ENCODE results near the gene DPYSL3.

DNA sequence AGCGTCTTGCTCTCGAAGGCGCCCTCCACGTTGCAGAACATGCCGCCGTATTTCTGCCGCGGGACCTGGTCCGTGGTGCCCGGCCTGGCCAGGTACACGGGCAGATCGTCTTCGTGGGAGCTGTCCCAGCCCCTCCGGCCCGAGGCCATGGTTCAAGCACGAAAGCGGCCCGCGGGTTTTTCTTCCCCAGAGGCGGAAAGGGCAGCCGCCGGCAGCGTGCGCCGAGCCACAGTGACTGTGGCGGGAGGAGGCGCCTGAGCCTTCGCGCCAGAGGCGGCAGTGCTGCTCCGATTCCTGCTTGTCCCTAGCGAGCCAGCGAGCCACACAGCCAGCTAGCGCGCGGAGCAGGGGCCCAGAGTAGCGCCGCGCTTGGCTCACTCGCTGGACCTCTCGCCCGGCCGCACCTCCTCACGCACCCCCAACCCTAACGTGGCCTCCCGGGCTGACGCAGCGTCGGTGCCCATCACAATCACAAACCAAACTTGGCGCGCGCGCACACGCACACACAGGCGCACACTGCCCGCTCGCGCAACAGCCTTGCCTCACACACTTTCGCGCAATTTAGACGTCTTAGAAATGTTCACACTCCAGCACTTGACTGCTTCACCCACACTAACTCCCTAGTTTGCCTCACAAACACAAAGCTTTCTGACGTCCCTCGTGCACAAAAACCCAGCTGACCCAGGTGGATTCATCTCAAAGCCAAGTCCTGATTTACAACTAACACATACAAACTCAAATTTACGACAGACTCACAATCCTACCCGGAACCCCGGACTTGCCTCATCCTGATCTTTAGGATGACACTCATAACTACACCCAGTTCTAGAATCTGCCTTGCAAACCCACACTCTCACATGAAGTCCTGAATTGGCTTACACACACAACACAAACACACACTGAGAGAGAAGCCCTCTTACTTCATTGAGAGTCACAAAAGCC lies at the start of gene DPYSL3:
- TF ChIP-seq, protein P1, sequence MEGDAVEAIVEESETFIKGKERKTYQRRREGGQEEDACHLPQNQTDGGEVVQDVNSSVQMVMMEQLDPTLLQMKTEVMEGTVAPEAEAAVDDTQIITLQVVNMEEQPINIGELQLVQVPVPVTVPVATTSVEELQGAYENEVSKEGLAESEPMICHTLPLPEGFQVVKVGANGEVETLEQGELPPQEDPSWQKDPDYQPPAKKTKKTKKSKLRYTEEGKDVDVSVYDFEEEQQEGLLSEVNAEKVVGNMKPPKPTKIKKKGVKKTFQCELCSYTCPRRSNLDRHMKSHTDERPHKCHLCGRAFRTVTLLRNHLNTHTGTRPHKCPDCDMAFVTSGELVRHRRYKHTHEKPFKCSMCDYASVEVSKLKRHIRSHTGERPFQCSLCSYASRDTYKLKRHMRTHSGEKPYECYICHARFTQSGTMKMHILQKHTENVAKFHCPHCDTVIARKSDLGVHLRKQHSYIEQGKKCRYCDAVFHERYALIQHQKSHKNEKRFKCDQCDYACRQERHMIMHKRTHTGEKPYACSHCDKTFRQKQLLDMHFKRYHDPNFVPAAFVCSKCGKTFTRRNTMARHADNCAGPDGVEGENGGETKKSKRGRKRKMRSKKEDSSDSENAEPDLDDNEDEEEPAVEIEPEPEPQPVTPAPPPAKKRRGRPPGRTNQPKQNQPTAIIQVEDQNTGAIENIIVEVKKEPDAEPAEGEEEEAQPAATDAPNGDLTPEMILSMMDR (optimal IDR thresholded peaks at IDR 0.05 in 1 of 3, IDR thresholded peaks at IDR 0.05 in 1 of 3, conservative IDR thresholded peaks at IDR 0.05 in 1 of 3; ENCODE audit: extremely low read depth in 1 of 3, insufficient read depth in 2 of 3, low read length in 3 of 3), result peak in 2 of 3 experiments; percentile 37 to 51
- TF ChIP-seq EZH2 (IDR thresholded peaks at IDR 0.05; ENCODE audit: low read length), result no peak
